A549 treated with AZD9567 at 1 μM for 4 hours (cell line): ENCODE results near the gene TMCO4. TPM values are rescaled to one million over a fixed set of nuclear protein-coding genes. Genes with fewer than 3 reads are reported as not detected.

ENCODE experiments used
- total RNA-seq: library from RNA; stranded (reverse); fragments of 200-300 nt; extraction: Qiagen RNA extraction; gene quantifications from 5 replicates; pipeline ENCODE4 v1.2.3, GENCODE V29; 2022; ENCODE audit not compliant: insufficient read depth

Gene TMCO4
- total RNA-seq = 5.9 to 7.7 TPM (median 6.4 TPM) in 5 replicates

DNA sequence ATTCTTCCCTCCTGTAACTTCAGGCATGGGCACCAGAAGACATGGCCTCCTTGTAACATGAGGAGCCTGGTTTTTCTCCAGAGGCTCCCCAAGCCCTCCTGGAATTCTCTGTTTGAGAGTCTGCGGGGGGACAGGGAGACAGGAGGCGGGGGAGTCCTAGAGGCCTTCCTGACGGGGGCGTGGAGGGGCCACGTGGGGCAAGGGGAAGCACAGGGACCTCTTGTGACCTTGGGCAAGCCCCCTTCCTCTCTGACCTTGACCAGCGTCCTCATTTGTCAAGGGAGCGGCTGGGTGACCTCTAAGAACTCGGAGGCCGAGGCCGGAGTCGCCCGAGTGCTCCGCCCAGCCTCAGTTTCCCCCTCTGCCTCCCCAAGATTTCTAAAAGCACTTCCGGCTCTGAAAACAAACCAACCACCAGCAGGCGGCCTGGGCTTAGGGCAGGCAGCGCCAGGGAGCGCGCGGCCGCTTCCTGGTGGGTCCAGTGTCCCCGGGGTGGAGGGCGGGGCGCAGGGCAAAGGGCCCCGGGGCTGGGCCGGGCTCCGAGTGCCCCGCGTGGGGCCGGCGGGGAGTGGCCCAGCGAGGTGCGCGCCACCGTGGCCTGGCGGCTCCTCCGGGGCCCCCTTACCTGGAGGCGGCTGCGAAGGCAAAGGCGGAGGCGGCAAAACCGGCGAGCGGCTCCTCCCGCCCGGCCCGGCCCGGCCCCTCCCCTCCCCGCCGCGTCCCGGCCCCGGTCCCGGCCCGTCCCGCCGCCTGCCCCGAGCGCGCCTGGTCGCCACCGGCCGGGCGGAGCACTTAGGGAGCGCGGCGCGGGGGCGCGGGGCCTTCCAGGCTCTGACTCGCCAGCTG is at the start of gene TMCO4:
Gene TMCO4 (minus strand): TSS at position 687 of the 846 bp plus-strand sequence. CDS start 19,158 bp downstream, outside the sequence.

DNA sequence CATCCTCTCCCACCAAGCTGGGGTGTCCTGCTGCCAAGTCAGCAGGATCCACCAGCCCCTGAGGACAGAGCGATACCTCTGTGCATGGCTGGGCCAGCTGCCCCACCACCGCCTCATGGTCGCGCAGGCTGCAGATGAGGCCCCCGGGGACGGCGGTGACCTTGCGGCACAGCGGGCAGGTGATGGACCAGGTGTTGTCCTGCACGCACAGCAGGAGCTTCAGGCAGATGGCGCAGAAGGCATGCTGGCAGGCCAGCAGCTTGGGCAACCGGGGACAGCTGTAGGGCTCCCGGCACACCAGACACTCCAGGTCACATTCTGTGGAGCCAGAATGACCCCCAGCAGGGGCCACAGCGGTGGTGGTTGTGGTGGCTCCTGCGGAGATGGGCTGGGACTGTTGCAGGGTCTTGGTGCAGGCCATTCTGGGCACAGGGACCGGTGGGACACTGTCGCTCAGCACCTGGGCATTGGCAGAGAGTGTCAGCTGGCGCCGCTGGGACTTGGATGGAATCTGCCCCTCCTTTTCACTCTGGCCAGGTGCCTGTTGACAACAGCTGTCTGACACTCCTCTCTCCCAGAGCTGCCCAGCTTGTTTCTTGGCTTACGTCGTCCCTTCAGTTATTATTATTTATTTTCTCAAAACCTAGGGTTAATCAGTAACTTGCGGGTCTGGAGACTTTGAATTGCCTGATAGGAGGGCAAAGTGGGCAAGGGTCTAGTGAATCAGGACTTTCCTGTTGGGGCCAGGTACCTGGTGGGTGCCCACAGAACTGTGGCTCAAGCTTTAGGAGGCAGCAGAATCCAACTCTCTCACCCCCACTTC is 15.2 kb upstream of the TMCO4 start, which contains the start of gene RNF186:
Gene RNF186 (minus strand): TSS at position 603 of the 823 bp plus-strand sequence. CDS start 182 bp downstream, at position 421.

DNA sequence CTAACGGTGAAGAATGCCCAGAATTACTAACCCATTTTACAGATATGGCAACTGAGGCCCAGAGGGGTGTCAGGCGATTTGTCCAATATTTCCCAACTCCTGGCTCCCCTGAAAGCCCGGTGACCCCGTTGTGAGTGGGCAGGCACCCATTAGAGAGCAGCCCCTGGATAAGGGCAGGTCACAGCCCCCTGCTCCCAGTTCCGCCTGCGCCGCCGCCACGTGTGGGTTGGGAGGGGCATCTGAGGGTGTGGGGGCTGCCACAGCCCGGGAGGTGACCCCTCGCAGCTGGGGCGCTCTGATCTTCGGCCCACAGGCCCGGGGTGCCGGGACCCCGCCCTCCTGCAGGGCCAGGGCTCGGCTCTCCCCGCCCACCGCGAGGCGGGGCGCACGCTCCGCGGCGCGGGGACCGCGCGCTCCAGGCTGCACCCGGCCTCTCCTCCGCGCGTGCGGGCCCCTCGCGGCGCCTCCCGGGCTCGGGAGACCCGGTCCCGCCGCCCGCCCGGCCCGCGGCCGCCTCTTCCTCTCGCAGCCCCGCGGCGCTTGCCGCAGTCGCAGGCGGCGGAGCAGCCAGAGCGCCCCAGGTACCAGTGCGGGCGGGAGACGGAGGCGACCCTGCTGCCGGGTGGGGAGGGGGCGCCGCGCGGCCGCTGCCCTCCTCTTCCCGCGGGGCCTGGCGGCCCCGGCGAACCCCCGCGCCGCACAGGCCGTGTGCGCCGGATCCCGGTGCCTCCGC is 135.1 kb downstream of the TMCO4 start, which contains the start of gene HTR6:
Gene HTR6 (plus strand): TSS at position 423 of the 733 bp plus-strand sequence. CDS start 879 bp downstream, outside the sequence.

DNA sequence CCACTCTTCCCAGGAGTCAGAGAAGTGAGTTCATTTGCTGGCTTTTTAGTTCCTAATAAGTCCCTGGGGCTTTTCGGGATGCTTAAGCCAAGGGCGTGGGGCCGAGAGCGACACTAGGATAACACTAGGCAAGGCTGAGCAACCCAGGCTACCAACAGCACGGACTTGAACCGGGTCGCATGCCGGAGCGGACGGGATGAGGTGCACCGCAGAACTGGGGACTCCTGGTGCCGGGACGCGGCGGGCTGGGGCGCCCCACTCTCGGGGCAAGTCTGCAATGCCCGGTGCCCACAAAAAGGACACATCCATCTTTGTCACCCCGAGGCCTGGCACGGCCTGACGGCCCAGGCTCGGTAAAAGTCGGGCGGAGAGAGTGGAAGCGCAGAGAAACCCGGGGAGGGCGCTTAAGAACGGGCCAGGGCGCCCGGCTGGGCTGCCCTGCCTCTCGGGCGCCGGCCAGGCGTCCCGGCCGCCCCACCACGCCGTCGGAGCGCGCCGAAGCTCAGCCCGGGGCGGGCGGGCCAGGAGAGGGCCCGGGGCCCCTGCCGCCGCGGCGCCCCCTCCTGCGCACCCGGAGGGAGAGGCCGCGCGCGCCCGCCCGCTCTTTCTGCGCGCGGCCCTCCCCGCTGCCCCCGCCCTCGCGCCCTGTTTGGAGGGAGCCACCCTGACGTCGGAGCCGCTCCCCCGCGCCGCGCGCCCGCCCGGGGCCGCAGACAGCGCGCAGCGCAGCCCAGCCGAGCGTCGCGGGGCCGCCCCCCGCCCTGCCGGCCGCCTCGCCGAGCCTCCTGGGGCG is 155.9 kb downstream of the TMCO4 start, which contains the start of gene NBL1:
Gene NBL1 (plus strand): TSS at position 710 of the 793 bp plus-strand sequence. CDS start 10,720 bp downstream, outside the sequence.

Other genes starting within 250 kb of the TMCO4 start
- gene NBL1, start 155.6 kb downstream of the TMCO4 start, total RNA-seq = 21.9 to 49.7 TPM (median 41.4 TPM) in 5 replicates
- gene HTR6, start 135.0 kb downstream of the TMCO4 start, total RNA-seq = 0.15 to 0.17 TPM (median 0.16 TPM) in 4 of 5 replicates, not detected in the other
- gene RNF186, start 15.4 kb upstream of the TMCO4 start, total RNA-seq = not detected in 5 replicates
- gene OTUD3, start 82.5 kb upstream of the TMCO4 start, total RNA-seq = 2.7 to 3.7 TPM (median 3.0 TPM) in 5 replicates
- gene PLA2G2E, start 123.7 kb upstream of the TMCO4 start, total RNA-seq = not detected in 5 replicates
- 0.08 TPM in 1 of 5 replicates, not detected in the others for gene PLA2G2A, start 179.7 kb upstream of the TMCO4 start, total RNA-seq